WTC11 (cell line): ENCODE data around the gene DERA. TPM values are rescaled to one million over a fixed set of nuclear protein-coding genes. Genes with fewer than 3 reads are reported as not detected.

Experiments
- ATAC-seq: fragments of 200-7000 bp; cut with Tn5 transposase; 2 replicates; pipeline ENCODE4 v1.10.0; 2021; ENCODE audit warnings: mild to moderate bottlenecking, moderate library complexity
- CTCF ChIA-PET: fragments of 300-600 bp; sonication (Branson Sonifier 250); formaldehyde crosslinking; loops from one replicate; lab custom pipeline; 2021; ENCODE audit warnings: antibody characterized with exemption; lab: Charles Lee
- POLR2A ChIA-PET: fragments of 350-600 bp; sonication (Branson Sonifier 250); formaldehyde crosslinking; loops from one replicate; lab custom pipeline; 2021; ENCODE audit warnings: antibody characterized with exemption; lab: Charles Lee
- DNase-seq: peaks from one replicate; pipeline ENCODE4 v3.0.0; 2021; ENCODE audit warnings: low spot score
- H3K27ac Mint-ChIP-seq: 2 replicates; pipeline ENCODE4 v1.8.0; 2021; ENCODE audit warnings: mixed read lengths
- H3K27me3 Mint-ChIP-seq: 2 replicates; pipeline ENCODE4 v1.8.0; 2021; ENCODE audit warnings: low read depth, mild to moderate bottlenecking, moderate library complexity, mixed read lengths
- H3K36me3 Mint-ChIP-seq: 2 replicates; pipeline ENCODE4 v1.8.0; 2021; ENCODE audit warnings: mixed read lengths
- H3K4me1 Mint-ChIP-seq: 2 replicates; pipeline ENCODE4 v1.8.0; 2022; ENCODE audit warnings: mixed read lengths
- H3K4me3 Mint-ChIP-seq: 2 replicates; pipeline ENCODE4 v1.8.0; 2021; ENCODE audit warnings: mild to moderate bottlenecking, moderate library complexity, mixed read lengths
- H3K9me3 Mint-ChIP-seq: 2 replicates; pipeline ENCODE4 v1.8.0; 2021; ENCODE audit warnings: mixed read lengths
- AR ChIP-seq: fragments of 250-450 bp; sonication (Bioruptor Pico); IDR thresholded peaks from 2 replicates; pipeline ENCODE4 v1.9.0; 2021; ENCODE audit warnings: mild to moderate bottlenecking
- ARID4B ChIP-seq: sonication (generic); formaldehyde crosslinking; IDR thresholded peaks from 2 replicates; pipeline ENCODE4 v1.8.0; 2023; ENCODE audit warnings: missing genetic modification reagents, mild to moderate bottlenecking, borderline replicate concordance
- ATF1 ChIP-seq: sonication (generic); formaldehyde crosslinking; IDR thresholded peaks from 2 replicates; pipeline ENCODE4 v1.8.1; 2023; ENCODE audit warnings: mild to moderate bottlenecking, moderate library complexity, missing genetic modification reagents
- CREM ChIP-seq: sonication (generic); formaldehyde crosslinking; IDR thresholded peaks from 2 replicates; pipeline ENCODE4 v1.8.1; 2022; ENCODE audit warnings: mild to moderate bottlenecking, missing genetic modification reagents, moderate library complexity
- GTF2I ChIP-seq: fragments of 250-450 bp; sonication (Bioruptor Pico); conservative IDR thresholded peaks from 2 replicates; pipeline ENCODE4 v1.4.0; 2021; ENCODE audit warnings: mild to moderate bottlenecking
- JUN ChIP-seq: sonication (generic); formaldehyde crosslinking; IDR thresholded peaks from 2 replicates; pipeline ENCODE4 v1.8.0; 2023; ENCODE audit warnings: mild to moderate bottlenecking, missing genetic modification reagents
- MAX ChIP-seq: sonication (generic); formaldehyde crosslinking; IDR thresholded peaks from 2 replicates; pipeline ENCODE4 v1.8.0; 2022; ENCODE audit warnings: mild to moderate bottlenecking, missing genetic modification reagents
- MLX ChIP-seq: sonication (generic); formaldehyde crosslinking; IDR thresholded peaks from 2 replicates; pipeline ENCODE4 v1.8.1; 2023; ENCODE audit warnings: mild to moderate bottlenecking, missing genetic modification reagents, moderate library complexity
- NR2C2 ChIP-seq: sonication (generic); formaldehyde crosslinking; IDR thresholded peaks from 2 replicates; pipeline ENCODE4 v1.8.0; 2022; ENCODE audit warnings: mild to moderate bottlenecking, missing genetic modification reagents
- PRRX2 ChIP-seq: fragments of 250-450 bp; sonication (Bioruptor Pico); IDR thresholded peaks from 2 replicates; pipeline ENCODE4 v1.8.0; 2021; ENCODE audit warnings: mild to moderate bottlenecking
- ZNF121 ChIP-seq: sonication (generic); formaldehyde crosslinking; IDR thresholded peaks from 2 replicates; pipeline ENCODE4 v1.8.0; 2023; ENCODE audit warnings: missing genetic modification reagents
- ZNF138 ChIP-seq: sonication (generic); formaldehyde crosslinking; conservative IDR thresholded peaks from 2 replicates; pipeline ENCODE4 v1.8.1; 2022; ENCODE audit warnings: mild to moderate bottlenecking, moderate library complexity, missing genetic modification reagents
- total RNA-seq: library from RNA; stranded (reverse); gene quantifications from 3 replicates; pipeline ENCODE4 v1.2.3, GENCODE V29; 2021
- TF ChIP-seq, protein P1 (sequence below): sonication (generic); formaldehyde crosslinking; IDR thresholded peaks from 2 replicates; pipeline ENCODE4 v1.8.1; 2023; ENCODE audit warnings: mild to moderate bottlenecking, missing genetic modification reagents
- TF ChIP-seq, protein P2 (sequence below): sonication (generic); formaldehyde crosslinking; IDR thresholded peaks from 2 replicates; pipeline ENCODE4 v1.8.1; 2023; ENCODE audit warnings: mild to moderate bottlenecking, missing genetic modification reagents, borderline replicate concordance
- TF ChIP-seq, protein P3 (sequence below): sonication (generic); formaldehyde crosslinking; IDR thresholded peaks from 2 replicates; pipeline ENCODE4 v1.8.1; 2022; ENCODE audit warnings: mild to moderate bottlenecking, moderate library complexity, missing genetic modification reagents
- TF ChIP-seq, protein P4 (sequence below): sonication (generic); formaldehyde crosslinking; IDR thresholded peaks from 2 replicates; pipeline ENCODE4 v1.8.1; 2022; ENCODE audit warnings: low read depth, missing genetic modification reagents, borderline replicate concordance
- TF ChIP-seq, protein P5 (sequence below): fragments of 200-600 bp; IDR thresholded peaks from 2 replicates; pipeline ENCODE4 v1.8.0; 2022; ENCODE audit warnings: antibody characterized with exemption

The DERA gene
- total RNA-seq, 1 experiment from 2014 or later = 22.4 TPM

GRCh38 chr12:15918066-15918465 is 6.9 kb downstream of the DERA start (continued):
- TF ChIP-seq, protein P1, sequence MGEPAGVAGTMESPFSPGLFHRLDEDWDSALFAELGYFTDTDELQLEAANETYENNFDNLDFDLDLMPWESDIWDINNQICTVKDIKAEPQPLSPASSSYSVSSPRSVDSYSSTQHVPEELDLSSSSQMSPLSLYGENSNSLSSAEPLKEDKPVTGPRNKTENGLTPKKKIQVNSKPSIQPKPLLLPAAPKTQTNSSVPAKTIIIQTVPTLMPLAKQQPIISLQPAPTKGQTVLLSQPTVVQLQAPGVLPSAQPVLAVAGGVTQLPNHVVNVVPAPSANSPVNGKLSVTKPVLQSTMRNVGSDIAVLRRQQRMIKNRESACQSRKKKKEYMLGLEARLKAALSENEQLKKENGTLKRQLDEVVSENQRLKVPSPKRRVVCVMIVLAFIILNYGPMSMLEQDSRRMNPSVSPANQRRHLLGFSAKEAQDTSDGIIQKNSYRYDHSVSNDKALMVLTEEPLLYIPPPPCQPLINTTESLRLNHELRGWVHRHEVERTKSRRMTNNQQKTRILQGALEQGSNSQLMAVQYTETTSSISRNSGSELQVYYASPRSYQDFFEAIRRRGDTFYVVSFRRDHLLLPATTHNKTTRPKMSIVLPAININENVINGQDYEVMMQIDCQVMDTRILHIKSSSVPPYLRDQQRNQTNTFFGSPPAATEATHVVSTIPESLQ (CRISPR knock-in tag) = no peak
- TF ChIP-seq, protein P2, sequence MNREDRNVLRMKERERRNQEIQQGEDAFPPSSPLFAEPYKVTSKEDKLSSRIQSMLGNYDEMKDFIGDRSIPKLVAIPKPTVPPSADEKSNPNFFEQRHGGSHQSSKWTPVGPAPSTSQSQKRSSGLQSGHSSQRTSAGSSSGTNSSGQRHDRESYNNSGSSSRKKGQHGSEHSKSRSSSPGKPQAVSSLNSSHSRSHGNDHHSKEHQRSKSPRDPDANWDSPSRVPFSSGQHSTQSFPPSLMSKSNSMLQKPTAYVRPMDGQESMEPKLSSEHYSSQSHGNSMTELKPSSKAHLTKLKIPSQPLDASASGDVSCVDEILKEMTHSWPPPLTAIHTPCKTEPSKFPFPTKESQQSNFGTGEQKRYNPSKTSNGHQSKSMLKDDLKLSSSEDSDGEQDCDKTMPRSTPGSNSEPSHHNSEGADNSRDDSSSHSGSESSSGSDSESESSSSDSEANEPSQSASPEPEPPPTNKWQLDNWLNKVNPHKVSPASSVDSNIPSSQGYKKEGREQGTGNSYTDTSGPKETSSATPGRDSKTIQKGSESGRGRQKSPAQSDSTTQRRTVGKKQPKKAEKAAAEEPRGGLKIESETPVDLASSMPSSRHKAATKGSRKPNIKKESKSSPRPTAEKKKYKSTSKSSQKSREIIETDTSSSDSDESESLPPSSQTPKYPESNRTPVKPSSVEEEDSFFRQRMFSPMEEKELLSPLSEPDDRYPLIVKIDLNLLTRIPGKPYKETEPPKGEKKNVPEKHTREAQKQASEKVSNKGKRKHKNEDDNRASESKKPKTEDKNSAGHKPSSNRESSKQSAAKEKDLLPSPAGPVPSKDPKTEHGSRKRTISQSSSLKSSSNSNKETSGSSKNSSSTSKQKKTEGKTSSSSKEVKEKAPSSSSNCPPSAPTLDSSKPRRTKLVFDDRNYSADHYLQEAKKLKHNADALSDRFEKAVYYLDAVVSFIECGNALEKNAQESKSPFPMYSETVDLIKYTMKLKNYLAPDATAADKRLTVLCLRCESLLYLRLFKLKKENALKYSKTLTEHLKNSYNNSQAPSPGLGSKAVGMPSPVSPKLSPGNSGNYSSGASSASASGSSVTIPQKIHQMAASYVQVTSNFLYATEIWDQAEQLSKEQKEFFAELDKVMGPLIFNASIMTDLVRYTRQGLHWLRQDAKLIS = no peak
- no peak for TF ChIP-seq GTF2I (CRISPR knock-in tag)
- TF ChIP-seq ZNF121 (CRISPR knock-in tag) = no peak
- no peak for TF ChIP-seq MLX (CRISPR knock-in tag)
- TF ChIP-seq, protein P3, sequence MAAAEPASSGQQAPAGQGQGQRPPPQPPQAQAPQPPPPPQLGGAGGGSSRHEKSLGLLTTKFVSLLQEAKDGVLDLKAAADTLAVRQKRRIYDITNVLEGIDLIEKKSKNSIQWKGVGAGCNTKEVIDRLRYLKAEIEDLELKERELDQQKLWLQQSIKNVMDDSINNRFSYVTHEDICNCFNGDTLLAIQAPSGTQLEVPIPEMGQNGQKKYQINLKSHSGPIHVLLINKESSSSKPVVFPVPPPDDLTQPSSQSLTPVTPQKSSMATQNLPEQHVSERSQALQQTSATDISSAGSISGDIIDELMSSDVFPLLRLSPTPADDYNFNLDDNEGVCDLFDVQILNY (CRISPR knock-in tag) = no peak
- TF ChIP-seq MAX (CRISPR knock-in tag) = no peak

- peaks cover 33% of the 10 kb centered on the region for H3K4me1 Mint-ChIP-seq
- no peak overlapping the region for H3K27ac Mint-ChIP-seq
- H3K4me3 Mint-ChIP-seq = no peak overlapping the region
- no peaks in the 10 kb centered on the region for H3K36me3 Mint-ChIP-seq
- DNase-seq = no peak
- ATAC-seq = no peak
- ChIA-PET POLR2A (no interaction called here), CTCF (no interaction called here)
- H3K9me3 Mint-ChIP-seq = no peaks in the 10 kb centered on the region
- no peaks in the 10 kb centered on the region for H3K27me3 Mint-ChIP-seq
- TF ChIP-seq CREM (no peak), GTF2I (CRISPR knock-in tag) (no peak), ZNF138 (CRISPR knock-in tag) (no peak), PRRX2 (CRISPR knock-in tag) (no peak), JUN (CRISPR knock-in tag) (no peak), ATF1 (CRISPR knock-in tag) (no peak), NR2C2 (no peak), ARID4B (CRISPR knock-in tag) (no peak), AR (CRISPR knock-in tag) (no peak)
- TF ChIP-seq, protein P4, sequence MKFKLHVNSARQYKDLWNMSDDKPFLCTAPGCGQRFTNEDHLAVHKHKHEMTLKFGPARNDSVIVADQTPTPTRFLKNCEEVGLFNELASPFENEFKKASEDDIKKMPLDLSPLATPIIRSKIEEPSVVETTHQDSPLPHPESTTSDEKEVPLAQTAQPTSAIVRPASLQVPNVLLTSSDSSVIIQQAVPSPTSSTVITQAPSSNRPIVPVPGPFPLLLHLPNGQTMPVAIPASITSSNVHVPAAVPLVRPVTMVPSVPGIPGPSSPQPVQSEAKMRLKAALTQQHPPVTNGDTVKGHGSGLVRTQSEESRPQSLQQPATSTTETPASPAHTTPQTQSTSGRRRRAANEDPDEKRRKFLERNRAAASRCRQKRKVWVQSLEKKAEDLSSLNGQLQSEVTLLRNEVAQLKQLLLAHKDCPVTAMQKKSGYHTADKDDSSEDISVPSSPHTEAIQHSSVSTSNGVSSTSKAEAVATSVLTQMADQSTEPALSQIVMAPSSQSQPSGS (CRISPR knock-in tag) = no peak
- TF ChIP-seq, protein P5, sequence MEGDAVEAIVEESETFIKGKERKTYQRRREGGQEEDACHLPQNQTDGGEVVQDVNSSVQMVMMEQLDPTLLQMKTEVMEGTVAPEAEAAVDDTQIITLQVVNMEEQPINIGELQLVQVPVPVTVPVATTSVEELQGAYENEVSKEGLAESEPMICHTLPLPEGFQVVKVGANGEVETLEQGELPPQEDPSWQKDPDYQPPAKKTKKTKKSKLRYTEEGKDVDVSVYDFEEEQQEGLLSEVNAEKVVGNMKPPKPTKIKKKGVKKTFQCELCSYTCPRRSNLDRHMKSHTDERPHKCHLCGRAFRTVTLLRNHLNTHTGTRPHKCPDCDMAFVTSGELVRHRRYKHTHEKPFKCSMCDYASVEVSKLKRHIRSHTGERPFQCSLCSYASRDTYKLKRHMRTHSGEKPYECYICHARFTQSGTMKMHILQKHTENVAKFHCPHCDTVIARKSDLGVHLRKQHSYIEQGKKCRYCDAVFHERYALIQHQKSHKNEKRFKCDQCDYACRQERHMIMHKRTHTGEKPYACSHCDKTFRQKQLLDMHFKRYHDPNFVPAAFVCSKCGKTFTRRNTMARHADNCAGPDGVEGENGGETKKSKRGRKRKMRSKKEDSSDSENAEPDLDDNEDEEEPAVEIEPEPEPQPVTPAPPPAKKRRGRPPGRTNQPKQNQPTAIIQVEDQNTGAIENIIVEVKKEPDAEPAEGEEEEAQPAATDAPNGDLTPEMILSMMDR = no peak
These were observed 8.3 kb downstream of the DERA start for GRCh38 chr12:15919418-15919817.
